B cell (primary cell): ENCODE data around the gene AFF3.

Source experiments
- EZH2 ChIP-seq: IDR thresholded peaks from 2 replicates; pipeline ENCODE4 v1.6.1; 2012; ENCODE audit warnings: borderline replicate concordance, low read depth, mild to moderate bottlenecking, moderate library complexity, low read length; ENCODE audit not compliant: insufficient read depth, poor library complexity, severe bottlenecking
- TF ChIP-seq, protein P1 (sequence below): fragments of 200-600 bp; IDR thresholded peaks from one replicate; pipeline ENCODE4 v1.8.0; 2022; ENCODE audit warnings: antibody characterized with exemption, mild to moderate bottlenecking

DNA sequence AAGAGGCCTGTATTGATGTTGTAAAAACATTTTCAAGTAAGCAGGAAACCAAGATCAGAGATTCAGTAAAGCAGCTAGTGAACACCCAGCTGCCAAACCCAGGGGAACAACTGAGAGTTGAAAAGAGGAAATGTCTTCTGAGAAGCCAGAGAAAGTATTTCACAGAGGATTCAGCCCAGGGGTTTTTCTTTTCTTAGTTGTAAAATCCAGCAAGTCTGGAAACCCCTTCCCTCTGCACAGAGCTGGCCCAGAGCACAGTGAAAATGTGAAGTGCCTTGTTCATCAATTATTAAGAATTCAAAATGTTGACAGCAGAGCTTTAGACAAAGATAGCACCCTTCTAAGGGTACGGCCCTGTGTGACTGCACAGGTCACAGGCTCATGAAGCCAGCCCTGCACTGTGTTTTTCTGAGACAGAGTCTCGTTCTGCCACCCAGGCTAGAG lies 28.4 kb downstream of the AFF3 start:
- TF ChIP-seq, protein P1, sequence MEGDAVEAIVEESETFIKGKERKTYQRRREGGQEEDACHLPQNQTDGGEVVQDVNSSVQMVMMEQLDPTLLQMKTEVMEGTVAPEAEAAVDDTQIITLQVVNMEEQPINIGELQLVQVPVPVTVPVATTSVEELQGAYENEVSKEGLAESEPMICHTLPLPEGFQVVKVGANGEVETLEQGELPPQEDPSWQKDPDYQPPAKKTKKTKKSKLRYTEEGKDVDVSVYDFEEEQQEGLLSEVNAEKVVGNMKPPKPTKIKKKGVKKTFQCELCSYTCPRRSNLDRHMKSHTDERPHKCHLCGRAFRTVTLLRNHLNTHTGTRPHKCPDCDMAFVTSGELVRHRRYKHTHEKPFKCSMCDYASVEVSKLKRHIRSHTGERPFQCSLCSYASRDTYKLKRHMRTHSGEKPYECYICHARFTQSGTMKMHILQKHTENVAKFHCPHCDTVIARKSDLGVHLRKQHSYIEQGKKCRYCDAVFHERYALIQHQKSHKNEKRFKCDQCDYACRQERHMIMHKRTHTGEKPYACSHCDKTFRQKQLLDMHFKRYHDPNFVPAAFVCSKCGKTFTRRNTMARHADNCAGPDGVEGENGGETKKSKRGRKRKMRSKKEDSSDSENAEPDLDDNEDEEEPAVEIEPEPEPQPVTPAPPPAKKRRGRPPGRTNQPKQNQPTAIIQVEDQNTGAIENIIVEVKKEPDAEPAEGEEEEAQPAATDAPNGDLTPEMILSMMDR = no peak
- no peak for TF ChIP-seq EZH2
